ENCODE measurements around the gene FMNL2.

DNA sequence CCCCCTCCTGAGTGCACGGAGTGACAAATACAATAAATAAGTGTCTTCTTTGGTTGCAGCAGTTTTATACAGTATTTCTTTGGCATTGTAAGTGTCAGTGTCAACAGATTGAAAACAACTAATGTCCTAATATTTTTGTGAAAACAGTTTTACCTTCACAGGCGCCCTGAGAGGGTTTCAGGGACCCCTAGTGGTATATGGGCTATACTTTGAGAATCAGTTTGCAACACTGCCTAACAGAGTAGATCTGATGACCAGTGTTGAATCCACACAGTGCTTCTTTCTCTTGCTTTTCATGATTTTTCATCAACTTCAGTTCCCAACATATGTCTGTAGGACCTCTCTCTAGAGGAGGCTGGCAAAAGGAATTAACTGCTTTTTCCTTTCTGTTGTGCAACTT lies 220.1 kb downstream of the FMNL2 start:
- TF ChIP-seq, protein P1, sequence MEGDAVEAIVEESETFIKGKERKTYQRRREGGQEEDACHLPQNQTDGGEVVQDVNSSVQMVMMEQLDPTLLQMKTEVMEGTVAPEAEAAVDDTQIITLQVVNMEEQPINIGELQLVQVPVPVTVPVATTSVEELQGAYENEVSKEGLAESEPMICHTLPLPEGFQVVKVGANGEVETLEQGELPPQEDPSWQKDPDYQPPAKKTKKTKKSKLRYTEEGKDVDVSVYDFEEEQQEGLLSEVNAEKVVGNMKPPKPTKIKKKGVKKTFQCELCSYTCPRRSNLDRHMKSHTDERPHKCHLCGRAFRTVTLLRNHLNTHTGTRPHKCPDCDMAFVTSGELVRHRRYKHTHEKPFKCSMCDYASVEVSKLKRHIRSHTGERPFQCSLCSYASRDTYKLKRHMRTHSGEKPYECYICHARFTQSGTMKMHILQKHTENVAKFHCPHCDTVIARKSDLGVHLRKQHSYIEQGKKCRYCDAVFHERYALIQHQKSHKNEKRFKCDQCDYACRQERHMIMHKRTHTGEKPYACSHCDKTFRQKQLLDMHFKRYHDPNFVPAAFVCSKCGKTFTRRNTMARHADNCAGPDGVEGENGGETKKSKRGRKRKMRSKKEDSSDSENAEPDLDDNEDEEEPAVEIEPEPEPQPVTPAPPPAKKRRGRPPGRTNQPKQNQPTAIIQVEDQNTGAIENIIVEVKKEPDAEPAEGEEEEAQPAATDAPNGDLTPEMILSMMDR (IDR thresholded peaks at IDR 0.05) = no peak
- TF ChIP-seq ZFX (IDR thresholded peaks at IDR 0.05; ENCODE audit: borderline replicate concordance) = no peak
